WTC11 (cell line): ENCODE data around the gene OTUD7B. TPM values are rescaled to one million over a fixed set of nuclear protein-coding genes. Genes with fewer than 3 reads are reported as not detected.
A peak's percentile ranks its signal among the peaks of the same experiment; 100 is the strongest.

Experiments
- AR ChIP-seq: fragments of 250-450 bp; sonication (Bioruptor Pico); IDR thresholded peaks from 2 replicates; pipeline ENCODE4 v1.9.0; 2021; ENCODE audit warnings: mild to moderate bottlenecking
- CBFB ChIP-seq: sonication (generic); formaldehyde crosslinking; IDR thresholded peaks from 2 replicates; pipeline ENCODE4 v1.8.1; 2022; ENCODE audit warnings: mild to moderate bottlenecking, low read depth, missing genetic modification reagents
- CDX4 ChIP-seq: fragments of 250-450 bp; sonication (Bioruptor Pico); IDR thresholded peaks from 2 replicates; pipeline ENCODE4 v1.9.0; 2021; ENCODE audit warnings: moderate library complexity, mild to moderate bottlenecking, inconsistent platforms, borderline replicate concordance
- ETV6 ChIP-seq: sonication (generic); formaldehyde crosslinking; IDR thresholded peaks from 2 replicates; pipeline ENCODE4 v1.8.1; 2022; ENCODE audit warnings: mild to moderate bottlenecking, missing genetic modification reagents
- KAT7 ChIP-seq: sonication (generic); formaldehyde crosslinking; IDR thresholded peaks from 2 replicates; pipeline ENCODE4 v1.8.1; 2023; ENCODE audit warnings: missing genetic modification reagents, mild to moderate bottlenecking, borderline replicate concordance
- MAX ChIP-seq: sonication (generic); formaldehyde crosslinking; IDR thresholded peaks from 2 replicates; pipeline ENCODE4 v1.8.0; 2022; ENCODE audit warnings: mild to moderate bottlenecking, missing genetic modification reagents
- TCF7 ChIP-seq: sonication (generic); formaldehyde crosslinking; IDR thresholded peaks from 2 replicates; pipeline ENCODE4 v1.8.0; 2022; ENCODE audit warnings: mild to moderate bottlenecking, low read depth, missing genetic modification reagents, moderate library complexity
- ZNF423 ChIP-seq: fragments of 250-450 bp; sonication (Bioruptor Pico); IDR thresholded peaks from 2 replicates; pipeline ENCODE4 v2.1.2; 2022; ENCODE audit warnings: mild to moderate bottlenecking, moderate library complexity
- total RNA-seq: library from RNA; stranded (reverse); gene quantifications from 3 replicates; pipeline ENCODE4 v1.2.3, GENCODE V29; 2021
- TF ChIP-seq, protein P1 (sequence below): sonication (generic); formaldehyde crosslinking; IDR thresholded peaks from 2 replicates; pipeline ENCODE4 v1.8.0; 2022; ENCODE audit warnings: mild to moderate bottlenecking, missing genetic modification reagents
- TF ChIP-seq, protein P2 (sequence below): fragments of 250-450 bp; sonication (Bioruptor Pico); IDR thresholded peaks from 2 replicates; pipeline ENCODE4 v2.1.2; 2022; ENCODE audit warnings: mild to moderate bottlenecking, moderate library complexity
- TF ChIP-seq, protein P3 (sequence below): sonication (generic); formaldehyde crosslinking; IDR thresholded peaks from 2 replicates; pipeline ENCODE4 v1.8.1; 2023; ENCODE audit warnings: mild to moderate bottlenecking, missing genetic modification reagents, moderate library complexity
- TF ChIP-seq, protein P4 (sequence below): sonication (generic); formaldehyde crosslinking; IDR thresholded peaks from 2 replicates; pipeline ENCODE4 v1.8.0; 2023; ENCODE audit warnings: missing genetic modification reagents, mild to moderate bottlenecking, borderline replicate concordance

Gene OTUD7B
- total RNA-seq, 1 experiment from 2014 or later = 21.0 TPM

- TF ChIP-seq AR (CRISPR knock-in tag) (no peak), MAX (CRISPR knock-in tag) (0 out of 2 replicates have a peak, but pooled peaks have one; percentile 41), ETV6 (CRISPR knock-in tag) (peak; percentile 73; the same call in 1 of the 2 replicates), ZNF423 (CRISPR knock-in tag) (no peak), KAT7 (CRISPR knock-in tag) (0 out of 2 replicates have a peak, but pooled peaks have one; percentile 58), CBFB (CRISPR knock-in tag) (no peak), CDX4 (CRISPR knock-in tag) (no peak), TCF7 (no peak)
- TF ChIP-seq, protein P1, sequence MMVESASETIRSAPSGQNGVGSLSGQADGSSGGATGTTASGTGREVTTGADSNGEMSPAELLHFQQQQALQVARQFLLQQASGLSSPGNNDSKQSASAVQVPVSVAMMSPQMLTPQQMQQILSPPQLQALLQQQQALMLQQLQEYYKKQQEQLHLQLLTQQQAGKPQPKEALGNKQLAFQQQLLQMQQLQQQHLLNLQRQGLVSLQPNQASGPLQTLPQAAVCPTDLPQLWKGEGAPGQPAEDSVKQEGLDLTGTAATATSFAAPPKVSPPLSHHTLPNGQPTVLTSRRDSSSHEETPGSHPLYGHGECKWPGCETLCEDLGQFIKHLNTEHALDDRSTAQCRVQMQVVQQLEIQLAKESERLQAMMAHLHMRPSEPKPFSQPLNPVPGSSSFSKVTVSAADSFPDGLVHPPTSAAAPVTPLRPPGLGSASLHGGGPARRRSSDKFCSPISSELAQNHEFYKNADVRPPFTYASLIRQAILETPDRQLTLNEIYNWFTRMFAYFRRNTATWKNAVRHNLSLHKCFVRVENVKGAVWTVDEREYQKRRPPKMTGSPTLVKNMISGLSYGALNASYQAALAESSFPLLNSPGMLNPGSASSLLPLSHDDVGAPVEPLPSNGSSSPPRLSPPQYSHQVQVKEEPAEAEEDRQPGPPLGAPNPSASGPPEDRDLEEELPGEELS (CRISPR knock-in tag) = 0 out of 2 replicates have a peak, but pooled peaks have one; percentile 54
- TF ChIP-seq, protein P2, sequence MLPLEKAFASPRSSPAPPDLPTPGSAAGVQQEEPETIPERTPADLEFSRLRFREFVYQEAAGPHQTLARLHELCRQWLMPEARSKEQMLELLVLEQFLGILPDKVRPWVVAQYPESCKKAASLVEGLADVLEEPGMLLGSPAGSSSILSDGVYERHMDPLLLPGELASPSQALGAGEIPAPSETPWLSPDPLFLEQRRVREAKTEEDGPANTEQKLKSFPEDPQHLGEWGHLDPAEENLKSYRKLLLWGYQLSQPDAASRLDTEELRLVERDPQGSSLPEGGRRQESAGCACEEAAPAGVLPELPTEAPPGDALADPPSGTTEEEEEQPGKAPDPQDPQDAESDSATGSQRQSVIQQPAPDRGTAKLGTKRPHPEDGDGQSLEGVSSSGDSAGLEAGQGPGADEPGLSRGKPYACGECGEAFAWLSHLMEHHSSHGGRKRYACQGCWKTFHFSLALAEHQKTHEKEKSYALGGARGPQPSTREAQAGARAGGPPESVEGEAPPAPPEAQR (CRISPR knock-in tag) = no peak
- TF ChIP-seq, protein P3, sequence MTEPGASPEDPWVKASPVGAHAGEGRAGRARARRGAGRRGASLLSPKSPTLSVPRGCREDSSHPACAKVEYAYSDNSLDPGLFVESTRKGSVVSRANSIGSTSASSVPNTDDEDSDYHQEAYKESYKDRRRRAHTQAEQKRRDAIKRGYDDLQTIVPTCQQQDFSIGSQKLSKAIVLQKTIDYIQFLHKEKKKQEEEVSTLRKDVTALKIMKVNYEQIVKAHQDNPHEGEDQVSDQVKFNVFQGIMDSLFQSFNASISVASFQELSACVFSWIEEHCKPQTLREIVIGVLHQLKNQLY (CRISPR knock-in tag) = no peak
- TF ChIP-seq, protein P4, sequence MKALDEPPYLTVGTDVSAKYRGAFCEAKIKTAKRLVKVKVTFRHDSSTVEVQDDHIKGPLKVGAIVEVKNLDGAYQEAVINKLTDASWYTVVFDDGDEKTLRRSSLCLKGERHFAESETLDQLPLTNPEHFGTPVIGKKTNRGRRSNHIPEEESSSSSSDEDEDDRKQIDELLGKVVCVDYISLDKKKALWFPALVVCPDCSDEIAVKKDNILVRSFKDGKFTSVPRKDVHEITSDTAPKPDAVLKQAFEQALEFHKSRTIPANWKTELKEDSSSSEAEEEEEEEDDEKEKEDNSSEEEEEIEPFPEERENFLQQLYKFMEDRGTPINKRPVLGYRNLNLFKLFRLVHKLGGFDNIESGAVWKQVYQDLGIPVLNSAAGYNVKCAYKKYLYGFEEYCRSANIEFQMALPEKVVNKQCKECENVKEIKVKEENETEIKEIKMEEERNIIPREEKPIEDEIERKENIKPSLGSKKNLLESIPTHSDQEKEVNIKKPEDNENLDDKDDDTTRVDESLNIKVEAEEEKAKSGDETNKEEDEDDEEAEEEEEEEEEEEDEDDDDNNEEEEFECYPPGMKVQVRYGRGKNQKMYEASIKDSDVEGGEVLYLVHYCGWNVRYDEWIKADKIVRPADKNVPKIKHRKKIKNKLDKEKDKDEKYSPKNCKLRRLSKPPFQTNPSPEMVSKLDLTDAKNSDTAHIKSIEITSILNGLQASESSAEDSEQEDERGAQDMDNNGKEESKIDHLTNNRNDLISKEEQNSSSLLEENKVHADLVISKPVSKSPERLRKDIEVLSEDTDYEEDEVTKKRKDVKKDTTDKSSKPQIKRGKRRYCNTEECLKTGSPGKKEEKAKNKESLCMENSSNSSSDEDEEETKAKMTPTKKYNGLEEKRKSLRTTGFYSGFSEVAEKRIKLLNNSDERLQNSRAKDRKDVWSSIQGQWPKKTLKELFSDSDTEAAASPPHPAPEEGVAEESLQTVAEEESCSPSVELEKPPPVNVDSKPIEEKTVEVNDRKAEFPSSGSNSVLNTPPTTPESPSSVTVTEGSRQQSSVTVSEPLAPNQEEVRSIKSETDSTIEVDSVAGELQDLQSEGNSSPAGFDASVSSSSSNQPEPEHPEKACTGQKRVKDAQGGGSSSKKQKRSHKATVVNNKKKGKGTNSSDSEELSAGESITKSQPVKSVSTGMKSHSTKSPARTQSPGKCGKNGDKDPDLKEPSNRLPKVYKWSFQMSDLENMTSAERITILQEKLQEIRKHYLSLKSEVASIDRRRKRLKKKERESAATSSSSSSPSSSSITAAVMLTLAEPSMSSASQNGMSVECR (CRISPR knock-in tag) = peak; percentile 24; the same call in 1 of the 2 replicates
- TF ChIP-seq, all 79 proteins: peak for 18
These were observed at the start of gene OTUD7B (continued) for GRCh38 chr1:150010393-150011115.
